ENCODE results near the gene DDX1. TPM values are rescaled to one million over a fixed set of nuclear protein-coding genes. Genes with fewer than 3 reads are reported as not detected.

DDX1 gene
- total and polyA plus RNA-seq, 10 of the 15 experiments (the other 5 are each of a cell fraction or from before 2014, with no cell fraction given) = 53.2 to 134 (median 85.6) TPM

DNA sequence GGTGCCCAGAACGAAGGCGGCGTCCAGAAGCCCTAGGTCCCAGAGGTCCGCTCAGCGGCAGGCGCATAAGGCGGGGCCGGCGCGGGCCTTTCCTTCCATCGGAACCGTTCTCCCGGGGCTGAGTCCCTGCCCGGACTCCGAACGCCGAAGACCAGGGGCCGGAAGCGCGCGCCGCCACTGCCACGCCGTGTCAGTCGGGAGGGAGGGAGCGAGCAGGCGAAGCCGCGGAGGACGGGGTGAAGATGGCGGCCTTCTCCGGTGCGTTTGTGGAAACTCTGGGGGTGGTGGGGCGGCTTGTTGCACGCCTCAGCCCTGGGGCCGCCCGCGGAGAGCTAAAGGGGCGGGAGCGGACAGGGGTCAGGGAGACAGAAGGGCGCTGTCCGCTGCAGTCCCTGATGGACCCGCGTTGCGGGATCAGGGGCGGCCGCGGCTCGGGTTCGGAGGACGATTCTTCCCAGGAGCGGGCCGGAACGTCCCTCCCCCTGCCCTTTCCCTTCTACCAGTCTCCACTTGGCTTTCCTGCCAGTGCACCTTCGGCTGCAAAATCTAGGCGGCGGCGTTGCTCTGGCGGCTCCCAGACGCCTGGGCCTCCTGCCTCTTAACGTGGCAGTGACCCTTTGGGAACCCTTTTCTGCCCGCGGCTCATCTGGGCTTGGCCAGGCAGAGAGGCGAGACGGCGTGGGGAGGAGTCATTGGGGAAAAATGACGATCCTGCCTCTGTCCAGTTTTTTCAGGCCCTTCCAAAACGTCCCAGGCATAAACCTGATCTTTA lies at the start of gene DDX1 (continued):
- no peak for TF ChIP-seq NFYB (IDR thresholded peaks at IDR 0.05; ENCODE audit: insufficient read depth, low read depth, low read length)
- peak; percentile 38; the same call in 1 of the 2 replicates for TF ChIP-seq EED (IDR thresholded peaks at IDR 0.05; ENCODE audit: low read depth)
- peak; percentile 34; the same call in 1 of the 2 replicates for TF ChIP-seq WRNIP1 (IDR thresholded peaks at IDR 0.05; ENCODE audit: borderline replicate concordance, low read depth, low read length)
- TF ChIP-seq RAD51 (IDR thresholded peaks at IDR 0.05) = no peak
- peak; percentile 96 for TF ChIP-seq PML (IDR thresholded peaks at IDR 0.05; ENCODE audit: low read length)
- TF ChIP-seq KDM1A (IDR thresholded peaks at IDR 0.05; ENCODE audit: borderline replicate concordance) = no peak
- TF ChIP-seq STAT3 (IDR thresholded peaks at IDR 0.05; ENCODE audit: low read depth, low read length) = no peak
- TF ChIP-seq IRF3 (IDR thresholded peaks at IDR 0.05) = no peak
- peak; percentile 53; the same call in 1 of the 2 replicates for TF ChIP-seq TBL1XR1 (IDR thresholded peaks at IDR 0.05; ENCODE audit: low read depth, low read length)
- no peak for TF ChIP-seq KAT2A (conservative IDR thresholded peaks at IDR 0.05; ENCODE audit: control insufficient read depth, low read depth, low read length)
- TF ChIP-seq EZH2 (IDR thresholded peaks at IDR 0.05; ENCODE audit: borderline replicate concordance, control insufficient read depth, low read depth, low read length) = no peak
- TF ChIP-seq TCF3 (IDR thresholded peaks at IDR 0.05; ENCODE audit: borderline replicate concordance, insufficient read depth, low read depth, low read length) = no peak
- TF ChIP-seq RELB (IDR thresholded peaks at IDR 0.05; ENCODE audit: low read depth) = peak; percentile 74
- no peak for TF ChIP-seq CEBPZ (IDR thresholded peaks at IDR 0.05; ENCODE audit: low read depth, low read length)
- peak; percentile 96 for TF ChIP-seq GABPA (IDR thresholded peaks at IDR 0.05; ENCODE audit: low read depth)
- no peak for TF ChIP-seq MAX (IDR thresholded peaks at IDR 0.05; ENCODE audit: low read depth, low read length)
- peak; percentile 63 for TF ChIP-seq SIX5 (IDR thresholded peaks at IDR 0.05; ENCODE audit: low read depth, low read length, severe bottlenecking)
- peak; percentile 49; the same call in 1 of the 2 replicates for TF ChIP-seq CBFB (IDR thresholded peaks at IDR 0.05; ENCODE audit: low read depth)
- TF ChIP-seq FOS (IDR thresholded peaks at IDR 0.05; ENCODE audit: borderline replicate concordance, extremely low read depth, insufficient read length) = no peak
- TF ChIP-seq, protein P1, sequence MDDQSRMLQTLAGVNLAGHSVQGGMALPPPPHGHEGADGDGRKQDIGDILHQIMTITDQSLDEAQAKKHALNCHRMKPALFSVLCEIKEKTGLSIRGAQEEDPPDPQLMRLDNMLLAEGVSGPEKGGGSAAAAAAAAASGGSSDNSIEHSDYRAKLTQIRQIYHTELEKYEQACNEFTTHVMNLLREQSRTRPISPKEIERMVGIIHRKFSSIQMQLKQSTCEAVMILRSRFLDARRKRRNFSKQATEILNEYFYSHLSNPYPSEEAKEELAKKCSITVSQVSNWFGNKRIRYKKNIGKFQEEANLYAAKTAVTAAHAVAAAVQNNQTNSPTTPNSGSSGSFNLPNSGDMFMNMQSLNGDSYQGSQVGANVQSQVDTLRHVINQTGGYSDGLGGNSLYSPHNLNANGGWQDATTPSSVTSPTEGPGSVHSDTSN (IDR thresholded peaks at IDR 0.05; ENCODE audit: insufficient replicate concordance, low read depth, low read length) = peak; percentile 31
- 0 out of 2 replicates have a peak, but pooled peaks have one; percentile 77 for TF ChIP-seq ASH2L (IDR thresholded peaks at IDR 0.05; ENCODE audit: borderline replicate concordance, low read depth)
